Fibroblast of villous mesenchyme (primary cell): Measurements from ENCODE around the gene NYNRIN. TPM values are rescaled to one million over a fixed set of nuclear protein-coding genes. Genes with fewer than 3 reads are reported as not detected.

Source experiments
- DNase-seq: peaks from one replicate; pipeline ENCODE4 v3.0.0-alpha.2; 2010; ENCODE audit warnings: low read depth
- H3K4me3 ChIP-seq: 2 replicates; pipeline ENCODE4 v1.5.1; 2011; ENCODE audit warnings: low read depth, mild to moderate bottlenecking, low read length
- CTCF ChIP-seq: IDR thresholded peaks from 2 replicates; pipeline ENCODE4 v1.5.1; 2012; ENCODE audit warnings: low read depth, mild to moderate bottlenecking, low read length; ENCODE audit not compliant: insufficient read depth
- total RNA-seq: library from RNA; depleted of rRNA; stranded (reverse); fragments of >200 nt; gene quantifications from 2 replicates; pipeline ENCODE4 v1.2.3, GENCODE V29; 2012

The NYNRIN gene
- total RNA-seq, 1 donor = 15.5 TPM

GRCh38 chr14:24366413-24366720, 32.4 kb upstream of the NYNRIN start:
- no peak for TF ChIP-seq CTCF
- no peak for DNase-seq
- H3K4me3 ChIP-seq = peak overlapping the region; percentile 96

DNA sequence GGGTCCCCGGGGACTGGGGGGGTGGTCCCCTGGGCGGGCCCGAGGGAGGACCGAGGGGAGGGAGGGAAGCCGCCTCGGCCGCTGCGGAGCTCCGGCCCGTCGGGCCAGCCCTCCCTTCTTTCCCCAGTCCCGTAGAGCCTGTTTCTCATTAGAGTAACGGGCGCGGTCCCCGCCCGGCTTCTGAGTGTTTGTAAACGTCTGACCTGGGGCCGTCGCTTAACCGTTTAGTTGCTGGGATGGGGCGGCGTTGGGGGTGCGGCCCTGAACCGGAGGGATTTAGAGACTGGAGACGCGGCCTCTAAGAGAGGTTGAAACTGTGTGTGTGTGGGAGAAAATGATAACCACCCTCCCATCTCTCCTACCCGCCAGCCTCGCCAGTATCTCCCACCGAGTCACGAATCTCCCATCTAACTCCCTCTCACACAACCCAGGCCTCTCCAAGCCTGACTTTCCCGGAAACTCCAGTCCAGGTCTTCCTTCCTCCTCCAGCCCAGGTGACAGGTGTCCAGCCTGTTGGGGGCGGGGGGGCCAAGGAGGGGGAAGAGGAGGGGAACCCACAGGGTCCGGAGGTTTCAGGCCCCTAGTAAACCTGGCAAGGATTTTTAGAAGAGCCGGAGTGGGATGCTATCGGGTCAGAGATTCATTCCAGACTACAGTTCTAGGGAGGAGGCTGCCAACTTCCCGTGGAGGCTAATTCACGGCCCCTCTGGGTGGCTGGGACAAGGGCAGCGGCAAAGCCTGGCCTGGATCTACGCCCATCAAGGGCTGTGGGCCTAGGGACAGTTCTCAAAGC, 31.9 kb upstream of the NYNRIN start:
- TF ChIP-seq CTCF = no peak
- peak; percentile 96 for DNase-seq
- peak overlapping the region; percentile 96 for H3K4me3 ChIP-seq

GRCh38 chr14:24367514-24368211, 31.1 kb upstream of the NYNRIN start, which contains the start of gene NFATC4:
Gene NFATC4 (plus strand): TSS chr14:24368184. CDS start chr14:24368341, 157 bp downstream.
- TF ChIP-seq CTCF = no peak
- DNase-seq = peak; percentile 97

DNA sequence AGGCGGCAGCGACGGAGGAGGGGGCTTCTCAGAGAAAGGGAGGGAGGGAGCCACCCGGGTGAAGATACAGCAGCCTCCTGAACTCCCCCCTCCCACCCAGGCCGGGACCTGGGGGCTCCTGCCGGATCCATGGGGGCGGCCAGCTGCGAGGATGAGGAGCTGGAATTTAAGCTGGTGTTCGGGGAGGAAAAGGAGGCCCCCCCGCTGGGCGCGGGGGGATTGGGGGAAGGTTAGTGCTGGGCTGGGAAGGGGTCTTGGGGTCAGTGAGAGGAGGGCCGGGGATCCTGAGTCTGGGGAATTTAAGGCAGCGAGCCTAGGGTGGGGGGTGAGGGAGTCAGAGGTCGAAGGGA, 30.6 kb upstream of the NYNRIN start:
- DNase-seq = no peak
- TF ChIP-seq CTCF = no peak
- peak overlapping the region; percentile 96 for H3K4me3 ChIP-seq

More at GRCh38 chr14:24367514-24368211, 31.1 kb upstream of the NYNRIN start, which contains the start of gene NFATC4:
- H3K4me3 ChIP-seq = peak within 1 kb of the TSS; percentile 96

DNA sequence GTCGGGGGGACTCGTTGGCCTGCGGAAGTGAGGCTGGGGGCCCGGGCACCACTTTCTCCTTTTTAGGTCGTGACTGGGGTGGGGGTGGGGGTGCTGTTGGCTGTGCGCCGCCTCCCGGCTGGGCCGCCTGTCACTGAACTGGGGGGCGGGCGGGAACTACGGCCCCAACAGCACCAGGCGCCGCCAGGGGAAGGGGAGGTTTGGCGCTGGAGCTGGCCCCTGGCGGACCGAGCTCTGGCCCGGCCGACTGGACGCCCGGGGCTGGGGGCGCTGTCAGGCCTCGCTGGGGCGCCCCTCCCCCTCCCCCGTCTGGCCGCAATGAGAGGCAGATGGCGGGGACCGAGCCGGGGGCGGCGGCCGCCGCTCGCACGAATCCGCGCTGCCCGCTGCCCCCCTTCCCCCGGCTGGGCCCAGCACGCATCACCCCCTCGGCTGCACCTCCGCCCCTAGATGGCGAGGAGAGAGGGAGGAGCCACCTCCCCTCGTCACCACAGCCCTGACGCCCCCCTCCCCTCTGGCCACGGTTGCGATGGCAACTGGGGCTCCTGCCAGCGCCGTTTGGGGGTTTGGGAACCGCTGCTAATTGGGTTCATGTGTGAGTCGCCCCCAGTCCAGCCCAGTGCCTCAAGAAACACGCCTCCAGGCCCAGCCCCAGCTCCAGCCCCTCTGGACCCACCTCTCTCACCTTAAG, 30.1 kb upstream of the NYNRIN start:
- no peak for TF ChIP-seq CTCF
- peak overlapping the region; percentile 96 for H3K4me3 ChIP-seq
- peak; percentile 72 for DNase-seq

DNA sequence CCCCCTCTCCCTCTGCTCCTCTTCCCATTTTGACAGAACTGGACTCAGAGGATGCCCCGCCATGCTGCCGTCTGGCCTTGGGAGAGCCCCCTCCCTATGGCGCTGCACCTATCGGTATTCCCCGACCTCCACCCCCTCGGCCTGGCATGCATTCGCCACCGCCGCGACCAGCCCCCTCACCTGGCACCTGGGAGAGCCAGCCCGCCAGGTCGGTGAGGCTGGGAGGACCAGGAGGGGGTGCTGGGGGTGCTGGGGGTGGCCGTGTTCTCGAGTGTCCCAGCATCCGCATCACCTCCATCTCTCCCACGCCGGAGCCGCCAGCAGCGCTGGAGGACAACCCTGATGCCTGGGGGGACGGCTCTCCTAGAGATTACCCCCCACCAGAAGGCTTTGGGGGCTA, 29.3 kb upstream of the NYNRIN start:
- DNase-seq = no peak
- no peak for TF ChIP-seq CTCF
- H3K4me3 ChIP-seq = peak overlapping the region; percentile 96
